Activated T-cell treated with anti-CD3 and anti-CD28 coated beads for 48 hours (primary cell): ENCODE measurements around the gene TST.

Source experiments
- DNase-seq: peaks from one replicate; pipeline ENCODE4 v3.0.0-alpha.2; 2020; ENCODE audit warnings: low read depth

TST gene

GRCh38 chr22:37019309-37020191 lies at the start of gene TST, which contains the start of gene MPST:
TSS of gene TST (minus strand) at chr22:37019447. CDS start at chr22:37018732, 715 bp downstream.
TSS of gene MPST (plus strand) at chr22:37019742. CDS start at chr22:37019837, 95 bp downstream.
- peak; percentile 27 for DNase-seq

GRCh38 chr22:37068859-37069258 lies 49.6 kb upstream of the TST start:
- DNase-seq, result no peak

DNA sequence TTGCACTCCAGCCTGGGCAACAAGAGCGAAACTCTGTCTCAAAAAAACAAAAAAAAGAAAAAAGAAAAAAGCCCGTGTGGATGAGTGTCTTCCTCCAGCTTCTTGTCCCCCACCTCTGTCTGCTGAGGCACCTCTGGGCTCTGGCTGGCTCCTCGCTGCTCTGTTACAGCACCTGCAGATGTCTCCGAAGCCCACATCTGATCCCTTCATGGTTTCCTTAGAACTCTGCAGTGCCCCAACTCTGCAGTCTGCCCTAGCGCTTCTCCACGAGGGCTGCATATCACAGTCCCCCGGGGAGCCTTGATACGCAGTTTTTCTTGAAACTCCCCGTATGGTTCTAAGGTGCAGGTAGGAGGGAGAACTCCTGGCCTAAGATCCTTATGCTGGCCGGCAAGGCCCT lies 48.2 kb upstream of the TST start:
- DNase-seq, result no peak

GRCh38 chr22:37065961-37066360 lies 46.7 kb upstream of the TST start:
- no peak for DNase-seq

- DNase-seq, result no peak
These were observed 45.9 kb upstream of the TST start for GRCh38 chr22:37065180-37065579.

- DNase-seq, result no peak
These were observed 45.3 kb upstream of the TST start for GRCh38 chr22:37064553-37064952.

GRCh38 chr22:37063431-37064420 lies 44.5 kb upstream of the TST start:
- no peak for DNase-seq

DNA sequence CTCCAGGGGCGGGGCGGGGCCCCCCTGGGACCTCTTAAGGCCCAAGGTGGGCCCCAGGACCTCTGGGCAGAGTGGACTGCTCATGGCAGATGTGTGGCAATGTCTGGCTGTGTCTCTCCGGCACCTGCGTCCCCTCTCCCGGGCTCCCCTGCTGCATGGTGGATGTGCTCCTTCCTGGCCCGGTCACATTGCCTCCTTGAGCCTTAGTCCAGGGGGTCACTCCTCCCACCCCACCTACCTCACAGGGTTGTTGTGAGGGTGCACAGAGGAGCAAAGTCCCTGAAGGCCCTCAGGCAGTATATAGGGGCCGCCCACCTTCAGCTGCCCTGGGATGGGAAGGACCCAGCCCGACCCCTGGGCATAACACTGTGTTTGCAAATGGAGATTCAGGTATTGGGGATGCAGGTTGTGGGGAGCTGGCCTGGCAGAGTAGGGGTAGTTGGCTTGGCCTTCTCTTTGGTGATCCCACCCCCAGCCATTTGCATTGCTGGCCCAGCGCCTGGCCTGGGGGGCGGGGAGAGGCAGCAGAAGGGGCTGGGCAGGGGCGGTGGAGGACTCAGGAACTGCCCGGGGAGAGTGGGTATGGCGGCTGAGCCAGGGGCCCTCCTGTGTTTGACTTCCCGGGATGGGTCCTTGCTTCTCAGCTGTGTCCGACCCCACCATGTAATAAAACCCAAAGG lies 43.6 kb upstream of the TST start:
- DNase-seq, result no peak

GRCh38 chr22:37062376-37062675 lies 43.1 kb upstream of the TST start:
- DNase-seq, result no peak

DNA sequence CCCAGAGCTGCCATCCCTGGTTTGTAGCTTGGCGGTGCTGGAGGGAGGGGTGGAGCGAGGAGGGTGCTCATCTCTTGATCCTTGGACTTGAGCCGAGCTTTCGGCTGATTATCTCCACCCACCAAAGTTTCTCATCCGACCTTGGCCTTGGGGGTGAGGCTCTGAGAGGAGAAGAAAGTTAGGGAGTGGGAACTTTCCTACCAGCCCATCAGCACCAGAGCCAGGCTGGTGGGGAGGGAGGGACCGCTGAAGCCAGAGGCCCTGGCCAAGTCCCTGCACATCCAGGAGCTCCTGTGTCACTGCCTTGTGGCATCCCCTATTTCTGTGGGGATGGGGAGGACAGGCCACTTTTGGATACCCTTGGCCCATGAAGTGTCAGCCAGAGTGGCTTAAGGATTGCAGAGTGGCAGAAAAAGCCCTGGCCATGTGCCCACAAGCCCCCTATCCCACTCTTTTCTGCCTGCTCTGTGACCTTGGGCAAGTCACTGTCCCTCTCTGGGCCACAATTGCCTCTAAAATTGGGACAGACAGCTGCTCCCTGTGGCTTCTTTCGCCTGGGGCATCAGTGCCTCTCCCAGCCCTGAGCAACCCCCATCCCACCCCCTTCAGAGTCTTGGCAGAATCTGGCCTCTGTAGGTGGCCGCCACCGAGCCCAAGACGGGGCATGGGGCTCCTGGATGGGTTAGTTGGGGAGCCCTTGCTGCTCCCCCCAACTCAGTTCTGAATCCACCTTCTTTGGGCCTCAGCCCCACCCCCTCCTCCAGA lies 42.5 kb upstream of the TST start:
- DNase-seq, result no peak

DNA sequence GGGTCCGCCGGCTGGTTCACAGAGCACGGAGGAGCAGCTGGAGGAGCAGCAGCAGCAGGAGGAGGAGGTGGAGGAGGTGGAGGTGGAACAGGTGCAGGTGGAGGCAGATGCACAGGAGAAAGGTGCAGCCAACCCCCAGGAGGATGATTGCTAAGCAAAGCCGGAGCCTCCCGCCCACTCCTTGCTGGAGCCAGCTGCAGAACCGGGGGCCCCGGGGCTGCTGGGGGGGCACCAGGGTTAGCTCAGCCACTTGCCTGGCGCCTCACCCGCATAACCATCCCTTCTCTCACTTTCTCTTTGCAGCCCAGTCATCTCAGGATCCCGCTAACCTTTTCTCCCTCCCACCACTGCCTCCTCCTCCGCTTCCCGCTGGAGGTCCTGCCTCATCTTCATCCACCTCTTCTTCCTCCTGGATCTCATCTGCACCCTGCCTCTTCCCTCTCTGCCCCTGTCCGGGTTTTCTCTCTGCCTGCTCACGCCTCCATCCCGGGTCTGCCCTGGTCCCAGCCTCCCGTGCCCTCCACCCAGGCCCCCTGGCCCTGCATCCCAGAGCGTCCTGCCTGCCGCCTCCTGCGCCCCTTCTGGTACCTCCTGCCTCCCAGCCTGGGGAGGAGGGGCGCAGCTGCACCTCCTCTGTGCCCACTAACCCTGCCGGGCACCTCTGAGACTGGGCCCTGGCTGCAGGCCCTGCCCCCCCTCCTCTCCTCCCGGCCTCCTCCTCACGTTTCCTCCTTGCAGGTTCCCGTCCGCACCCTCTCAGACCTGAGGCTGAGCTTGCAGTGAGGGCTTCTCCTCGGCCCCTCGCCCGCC lies 41.8 kb upstream of the TST start:
- peak; percentile 70 for DNase-seq

GRCh38 chr22:37059876-37060449 lies 40.7 kb upstream of the TST start:
- no peak for DNase-seq

- no peak for DNase-seq
These were observed 39.9 kb upstream of the TST start for GRCh38 chr22:37058917-37059701.

GRCh38 chr22:37057796-37058510 lies 38.7 kb upstream of the TST start:
- DNase-seq, result no peak

DNA sequence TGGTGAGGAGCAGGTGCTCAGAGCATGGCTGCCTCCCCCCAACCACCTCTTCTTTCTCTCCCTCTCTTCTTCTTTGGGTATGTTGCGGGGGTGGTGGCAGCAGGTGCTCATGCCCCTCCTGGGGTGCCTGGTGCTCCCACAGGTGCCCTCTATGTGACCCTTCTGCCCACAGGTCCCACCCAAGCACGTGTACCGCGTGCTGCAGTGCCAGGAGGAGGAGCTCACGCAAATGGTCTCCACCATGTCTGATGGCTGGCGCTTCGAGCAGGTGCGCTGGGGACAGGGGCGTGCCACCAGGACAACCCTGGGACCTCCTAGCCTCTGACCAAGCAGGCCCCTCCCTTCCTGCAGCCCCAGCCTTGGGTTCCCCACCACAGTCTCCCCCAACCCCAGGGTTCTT lies 38.0 kb upstream of the TST start:
- no peak for DNase-seq

- no peak for DNase-seq
These were observed 37.0 kb upstream of the TST start for GRCh38 chr22:37056246-37056645.

DNA sequence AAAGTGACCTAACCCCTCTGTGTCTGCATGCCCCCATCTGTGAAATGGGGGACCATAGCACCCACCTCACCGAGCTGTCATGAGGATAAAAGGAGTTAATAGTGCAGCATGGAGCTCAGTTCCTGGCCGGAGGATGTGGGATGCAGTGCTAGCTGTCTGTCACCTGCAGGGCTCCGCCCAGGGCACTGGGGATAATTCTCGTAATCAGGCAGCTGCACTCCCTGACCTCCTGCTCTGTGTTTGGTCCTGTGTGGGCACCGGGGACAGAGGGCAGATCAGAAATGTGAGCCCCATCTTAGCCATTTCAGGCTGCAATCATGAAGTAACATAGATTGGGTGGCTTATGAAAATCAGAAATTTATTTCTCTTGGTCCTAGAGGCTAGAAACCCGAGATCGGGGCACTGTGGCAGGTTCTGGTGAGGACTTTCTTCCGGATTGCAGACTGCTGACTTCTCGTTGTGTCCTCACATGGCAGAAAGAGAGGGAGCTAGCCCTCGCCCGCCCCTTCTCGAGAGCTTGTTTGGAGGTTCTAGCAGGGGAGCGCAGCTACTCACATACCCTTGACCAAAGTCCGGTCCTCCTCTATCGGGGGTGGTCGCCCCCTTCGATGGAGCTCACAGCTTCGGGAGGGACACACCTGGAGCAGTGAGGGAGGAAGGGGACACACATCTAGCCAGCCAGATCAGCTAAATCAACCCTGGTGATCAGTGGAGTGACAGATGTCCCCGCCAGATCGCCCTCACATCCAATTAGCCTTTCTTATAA lies 35.5 kb upstream of the TST start:
- no peak for DNase-seq

DNA sequence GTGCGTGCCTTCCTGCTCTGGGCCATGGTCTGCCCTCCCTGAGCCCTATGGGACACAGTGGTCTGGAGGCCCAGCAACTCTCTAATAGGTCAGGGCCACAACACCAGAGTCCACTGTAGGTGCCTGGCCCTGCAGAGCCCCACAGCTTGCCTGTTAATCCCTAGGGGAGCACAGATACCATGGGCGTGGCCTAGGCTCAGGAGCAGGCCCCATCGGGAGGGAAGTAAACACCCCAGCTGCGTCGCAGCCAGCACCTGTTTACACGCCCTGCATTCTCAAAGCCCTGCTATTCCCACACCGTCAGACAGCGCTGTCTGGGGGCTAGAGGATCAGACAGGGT lies 34.8 kb upstream of the TST start:
- DNase-seq, result no peak
